Progenitor cell of endocrine pancreas (in vitro differentiated cells): Measurements from ENCODE around the gene SERTAD1. TPM values are rescaled to one million over a fixed set of nuclear protein-coding genes. Genes with fewer than 3 reads are reported as not detected.
A peak's percentile ranks its signal among the peaks of the same experiment; 100 is the strongest.
"Not testable (repeated sequence)": the region's sequence is repeated elsewhere in the genome, so short reads cannot be mapped to it uniquely, and the experiment has no call there.

Experiments
- DNase-seq: peaks from one replicate; pipeline ENCODE4 v3.0.0; 2021; ENCODE audit warnings: low spot score; ENCODE audit not compliant: unreplicated experiment
- H3K27ac Mint-ChIP-seq: 2 replicates; pipeline ENCODE4 v1.8.0; 2021; ENCODE audit warnings: mild to moderate bottlenecking, moderate library complexity, mixed read lengths
- H3K27me3 Mint-ChIP-seq: 2 replicates; pipeline ENCODE4 v1.8.0; 2021; ENCODE audit warnings: mixed read lengths
- H3K36me3 Mint-ChIP-seq: 2 replicates; pipeline ENCODE4 v1.8.0; 2022; ENCODE audit warnings: mixed read lengths; ENCODE audit not compliant: insufficient read depth
- H3K4me1 Mint-ChIP-seq: 2 replicates; pipeline ENCODE4 v1.8.0; 2021; ENCODE audit warnings: low read depth, mixed read lengths
- H3K4me3 Mint-ChIP-seq: 2 replicates; pipeline ENCODE4 v1.8.0; 2021; ENCODE audit warnings: low read depth, mild to moderate bottlenecking, moderate library complexity, mixed read lengths
- H3K9me3 Mint-ChIP-seq: 2 replicates; pipeline ENCODE4 v1.8.0; 2021; ENCODE audit warnings: low read depth, mixed read lengths
- total RNA-seq: library from RNA; stranded (reverse); gene quantifications from 2 replicates; pipeline ENCODE4 v1.2.1, GENCODE V29; 2021
- TF ChIP-seq, protein P1 (sequence below): fragments of 200-600 bp; sonication (generic); IDR thresholded peaks from one replicate; pipeline ENCODE4 v1.5.0; 2021; ENCODE audit warnings: antibody characterized with exemption, mild to moderate bottlenecking; ENCODE audit not compliant: unreplicated experiment

The SERTAD1 gene
- total RNA-seq, 1 donor from 2014 or later, result 4.4 TPM

GRCh38 chr19:40411125-40411842 lies 14.5 kb downstream of the SERTAD1 start:
- Mint-ChIP-seq H3K4me3 (no peak overlapping the region), H3K27me3 (peaks cover 5% of the 10 kb centered on the region), H3K9me3 (no peaks in the 10 kb centered on the region), H3K36me3 (no peaks in the 10 kb centered on the region), H3K27ac (no peak overlapping the region), H3K4me1 (peaks cover 2% of the 10 kb centered on the region)
- DNase-seq, result no peak
- TF ChIP-seq, protein P1, sequence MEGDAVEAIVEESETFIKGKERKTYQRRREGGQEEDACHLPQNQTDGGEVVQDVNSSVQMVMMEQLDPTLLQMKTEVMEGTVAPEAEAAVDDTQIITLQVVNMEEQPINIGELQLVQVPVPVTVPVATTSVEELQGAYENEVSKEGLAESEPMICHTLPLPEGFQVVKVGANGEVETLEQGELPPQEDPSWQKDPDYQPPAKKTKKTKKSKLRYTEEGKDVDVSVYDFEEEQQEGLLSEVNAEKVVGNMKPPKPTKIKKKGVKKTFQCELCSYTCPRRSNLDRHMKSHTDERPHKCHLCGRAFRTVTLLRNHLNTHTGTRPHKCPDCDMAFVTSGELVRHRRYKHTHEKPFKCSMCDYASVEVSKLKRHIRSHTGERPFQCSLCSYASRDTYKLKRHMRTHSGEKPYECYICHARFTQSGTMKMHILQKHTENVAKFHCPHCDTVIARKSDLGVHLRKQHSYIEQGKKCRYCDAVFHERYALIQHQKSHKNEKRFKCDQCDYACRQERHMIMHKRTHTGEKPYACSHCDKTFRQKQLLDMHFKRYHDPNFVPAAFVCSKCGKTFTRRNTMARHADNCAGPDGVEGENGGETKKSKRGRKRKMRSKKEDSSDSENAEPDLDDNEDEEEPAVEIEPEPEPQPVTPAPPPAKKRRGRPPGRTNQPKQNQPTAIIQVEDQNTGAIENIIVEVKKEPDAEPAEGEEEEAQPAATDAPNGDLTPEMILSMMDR, result no peak

DNA sequence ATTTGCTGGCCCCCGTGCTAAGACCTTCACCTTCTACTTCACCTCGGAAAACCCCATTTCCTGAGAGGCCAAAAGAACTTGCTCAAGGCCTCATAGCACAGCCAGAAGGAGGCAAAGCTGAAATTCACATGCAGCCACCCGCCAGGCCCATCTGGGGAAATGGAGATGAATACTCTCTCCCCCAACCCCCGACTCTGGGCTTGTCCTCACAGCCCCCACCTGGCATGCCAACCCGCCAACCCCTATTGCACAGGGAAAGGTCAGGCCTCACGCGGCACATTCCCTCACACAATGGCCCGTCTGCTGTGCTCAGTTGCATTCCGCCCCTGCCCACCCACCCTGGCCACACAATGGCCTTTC lies 15.8 kb downstream of the SERTAD1 start:
- peaks cover 5% of the 10 kb centered on the region for H3K27me3 Mint-ChIP-seq
- H3K36me3 Mint-ChIP-seq, result no peaks in the 10 kb centered on the region
- TF ChIP-seq, protein P1, result no peak
- no peaks in the 10 kb centered on the region for H3K9me3 Mint-ChIP-seq
- no peak overlapping the region for H3K27ac Mint-ChIP-seq
- H3K4me1 Mint-ChIP-seq, result peaks cover 2% of the 10 kb centered on the region
- no peak for DNase-seq
- H3K4me3 Mint-ChIP-seq, result no peak overlapping the region

- not testable (repeated sequence) for H3K4me3 Mint-ChIP-seq, DNase-seq, H3K4me1 Mint-ChIP-seq, H3K27ac Mint-ChIP-seq, H3K27me3 Mint-ChIP-seq, H3K36me3 Mint-ChIP-seq, H3K9me3 Mint-ChIP-seq
These were observed 17.2 kb downstream of the SERTAD1 start for GRCh38 chr19:40408598-40408925.

- Mint-ChIP-seq H3K9me3 (no peaks in the 10 kb centered on the region), H3K27me3 (peaks cover 5% of the 10 kb centered on the region), H3K27ac (no peak overlapping the region), H3K36me3 (no peaks in the 10 kb centered on the region), H3K4me3 (no peak overlapping the region), H3K4me1 (peaks cover 3% of the 10 kb centered on the region)
- TF ChIP-seq, protein P1, result no peak
- no peak for DNase-seq
These were observed 17.8 kb downstream of the SERTAD1 start for GRCh38 chr19:40407714-40408597.

DNA sequence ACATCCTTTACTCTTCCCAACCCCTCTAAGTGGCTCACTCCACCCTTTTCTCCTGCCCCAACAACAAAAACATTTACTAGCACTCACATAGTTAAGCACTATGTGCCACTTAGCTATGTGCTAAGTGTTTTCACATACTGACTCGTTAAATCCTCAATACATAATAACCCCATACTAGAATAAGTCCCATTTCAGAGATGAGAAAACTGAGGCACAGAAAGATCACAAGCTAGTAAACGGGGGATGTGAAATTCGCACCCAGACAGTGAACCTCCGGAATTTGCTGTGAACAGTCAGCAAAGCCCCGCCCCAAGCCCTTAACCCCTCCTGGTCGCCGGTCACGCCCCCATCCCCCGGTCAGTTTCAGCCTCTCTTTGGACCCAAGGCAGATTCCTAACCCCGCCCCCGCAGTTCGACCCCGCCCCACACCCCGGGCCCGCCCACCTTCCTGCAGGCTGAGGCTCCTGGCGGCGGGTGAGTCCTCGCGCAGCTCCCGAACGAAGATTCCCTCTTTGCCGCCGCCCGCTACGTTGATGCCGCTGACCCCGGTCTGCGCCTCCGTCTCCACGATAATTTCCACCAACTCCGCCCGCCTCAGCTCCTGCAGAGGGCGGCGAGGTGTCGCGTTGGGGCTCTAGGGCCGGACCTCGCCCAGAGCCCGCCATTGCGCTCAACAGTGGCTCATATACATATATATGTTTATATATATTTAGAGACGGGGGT lies 22.4 kb downstream of the SERTAD1 start:
- peaks cover 3% of the 10 kb centered on the region for H3K4me1 Mint-ChIP-seq
- no peaks in the 10 kb centered on the region for H3K9me3 Mint-ChIP-seq
- H3K27me3 Mint-ChIP-seq, result peaks cover 26% of the 10 kb centered on the region
- peak; percentile 84 for DNase-seq
- no peak overlapping the region for H3K27ac Mint-ChIP-seq
- H3K36me3 Mint-ChIP-seq, result no peaks in the 10 kb centered on the region
- TF ChIP-seq, protein P1, result no peak
- H3K4me3 Mint-ChIP-seq, result peak overlapping the region; percentile 71
